ENCODE measurements around the gene TEX10. TPM values are rescaled to one million over a fixed set of nuclear protein-coding genes. Genes with fewer than 3 reads are reported as not detected.

Gene TEX10
- total and polyA plus RNA-seq, 2 of the 4 experiments (the other 2 are of a cell fraction): 16.2 to 43.9 TPM

GRCh38 chr9:100352201-100352726 is 478 bp downstream of the TEX10 start:
- H3K4me2 ChIP-seq (ENCODE audit: low read depth, low read length): peak overlapping the region; percentile 87
- peaks cover 9% of the 10 kb centered on the region for H3K9me1 ChIP-seq (ENCODE audit: insufficient read depth, low read length)
- in situ Hi-C loops (cut with MboI; ENCODE audit: low sequenced_read_pairs): loop anchor here (5.0 kb wide), 1 partner anchor 80 kb away; no protein-coding TSS in a partner anchor
- peak overlapping the region; percentile 6 for H3K14ac ChIP-seq (replicated peaks; ENCODE audit: low read depth, low read length)
- H4K91ac ChIP-seq (ENCODE audit: insufficient read depth, low read depth, low read length): peak overlapping the region; percentile 1; the same call in 1 of the 2 replicates
- H2BK20ac ChIP-seq (ENCODE audit: low read depth, low read length): no peak overlapping the region
- H3K4me1 ChIP-seq (ENCODE audit: control insufficient read depth, insufficient read depth, low read length): no peaks in the 10 kb centered on the region; the same call in 1 of the 2 replicates
- H3K27me3 ChIP-seq (ENCODE audit: control insufficient read depth, insufficient read depth, low read length): no peaks in the 10 kb centered on the region
- H4K8ac ChIP-seq (ENCODE audit: low read depth in 2 of 2, low read length in 2 of 2): peak overlapping the region; percentile 11 to 91; a peak in 2 of 4 replicates
- peak overlapping the region; percentile 10 for H2AK5ac ChIP-seq (ENCODE audit: low read depth, low read length)
- TF ChIP-seq MAFK (IDR thresholded peaks at IDR 0.05; ENCODE audit: low read depth, low read length): no peak
- TF ChIP-seq CHD1 (IDR thresholded peaks at IDR 0.05; ENCODE audit: low read depth, low read length): 0 out of 2 replicates have a peak, but pooled peaks have one; percentile 83
- BruUV-seq (replicated peaks): no TSS peak
- H3K4ac ChIP-seq (ENCODE audit: low read depth, low read length): peak overlapping the region; percentile 32
- H4K20me1 ChIP-seq (ENCODE audit: insufficient read depth, low read length): peaks cover 24% of the 10 kb centered on the region
- ATAC-seq (ENCODE audit: low read depth): peak; percentile 50
- H2BK15ac ChIP-seq (ENCODE audit: low read depth, low read length): no peak overlapping the region
- POLR2A ChIA-PET (ENCODE audit: unreplicated experiment): interaction anchor here (0.5 to 0.6 kb wide), 3 partner anchors 60 to 89 kb away, joined by 3 to 6 read pairs (median 3); no protein-coding TSS in a partner anchor
- peak overlapping the region; percentile 33; the same call in 1 of the 2 replicates for H3K18ac ChIP-seq (ENCODE audit: low read depth, low read length)
- no peaks in the 10 kb centered on the region for H3K9me3 ChIP-seq (ENCODE audit: control insufficient read depth, insufficient read depth, low read length)
- H3K79me1 ChIP-seq (ENCODE audit: low read depth in 1 of 2, low read length in 2 of 2): peaks cover 8 to 49% of the 10 kb centered on the region in 2 experiments; a peak in 3 of 4 replicates
- intact Hi-C loops (cut with micrococcal nuclease): loop anchor here (1.0 kb wide), 2 partner anchors 28 to 74 kb away; no protein-coding TSS in a partner anchor
- peak overlapping the region; percentile 69 for H3K23ac ChIP-seq (ENCODE audit: low read depth, low read length)
- H4K5ac ChIP-seq (ENCODE audit: low read depth, low read length): no peak overlapping the region
- H2BK5ac ChIP-seq (ENCODE audit: low read depth, low read length, poor library complexity, severe bottlenecking): peak overlapping the region; percentile 42
- peak overlapping the region; percentile 57; the same call in 1 of the 2 replicates for H3K56ac ChIP-seq (ENCODE audit: extremely low read depth, insufficient read depth, low read length)
- H2AFZ ChIP-seq (replicated peaks; ENCODE audit: low read length, poor library complexity): peak overlapping the region; percentile 96
- dilution Hi-C loops (cut with HindIII; ENCODE audit: low sequenced_read_pairs, unreplicated experiment): no loop called here
- peak overlapping the region; percentile 92 for H3K9ac ChIP-seq (ENCODE audit: low read depth, low read length)
- peak overlapping the region; percentile 96 for H3K4me3 ChIP-seq (ENCODE audit: insufficient read depth, low read depth, low read length)
- H2BK120ac ChIP-seq (ENCODE audit: low read depth, low read length): peak overlapping the region; percentile 2; the same call in 1 of the 2 replicates
- H3K27ac ChIP-seq (ENCODE audit: insufficient read depth, low read length): peak overlapping the region; percentile 76
- CTCF ChIA-PET: no interaction called here
- 0% methylated on average over 7 of the region's 43 CpGs; no CpG with 5 or more reads in 1 of the 2 experiments for WGBS, 2 experiments (ENCODE audit: extremely low coverage in 2 of 2, insufficient read length in 1 of 2)
- no peaks in the 10 kb centered on the region for H3K36me3 ChIP-seq (ENCODE audit: control insufficient read depth, insufficient read depth, low read length)
- DNase-seq: peak; percentile 10
- H2AK9ac ChIP-seq (replicated peaks; ENCODE audit: low read depth, low read length, poor library complexity): peak overlapping the region; percentile 93

Data from IMR-90 (cell line).